NCI-H1048 (cell line): ENCODE measurements around the gene MEOX1.

Source experiments
- DNase-seq: peaks from one replicate; lab custom pipeline; 2025; lab: John Stamatoyannopoulos, UW

The MEOX1 gene

DNA sequence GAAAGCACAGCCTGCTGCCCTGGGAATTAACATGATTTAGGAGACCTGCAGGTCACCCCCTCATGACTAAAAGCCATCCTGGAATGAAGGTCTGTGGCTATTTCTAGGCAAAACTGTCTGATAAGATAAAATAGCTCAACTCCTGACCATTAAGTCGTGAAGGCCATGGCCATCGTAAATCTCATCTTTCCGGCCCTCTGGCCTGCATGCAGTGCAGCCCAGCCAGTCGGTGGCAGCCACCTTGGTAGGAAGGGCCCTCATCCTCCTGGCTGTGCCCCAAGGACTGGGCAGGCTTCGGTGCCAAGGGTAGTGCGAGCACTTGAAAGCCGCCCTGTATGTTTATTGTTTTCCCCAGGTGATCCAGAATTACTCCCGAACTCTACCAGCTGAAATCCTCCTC, 18.2 kb upstream of the MEOX1 start:
- DNase-seq: no peak

DNA sequence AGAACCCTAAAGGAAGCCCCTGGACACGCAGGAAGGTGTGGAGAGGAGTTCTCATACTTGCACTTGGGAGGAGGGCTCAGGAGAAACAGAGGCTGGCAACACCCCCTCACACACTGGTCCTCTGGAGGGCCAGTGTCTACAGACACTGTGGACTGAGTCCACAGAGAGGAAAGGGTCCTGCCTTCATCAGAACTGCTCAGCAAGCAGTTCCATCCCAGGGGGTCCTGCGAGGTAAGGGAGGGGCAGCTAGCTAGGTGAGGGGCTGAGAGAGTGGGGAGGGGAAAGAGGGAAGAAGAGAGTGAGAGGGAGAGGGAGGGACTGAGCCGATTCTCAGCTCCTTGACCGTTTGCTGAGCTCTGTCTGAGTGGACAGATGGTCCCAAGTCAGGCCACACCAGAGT, 17.7 kb upstream of the MEOX1 start:
- DNase-seq: no peak

DNA sequence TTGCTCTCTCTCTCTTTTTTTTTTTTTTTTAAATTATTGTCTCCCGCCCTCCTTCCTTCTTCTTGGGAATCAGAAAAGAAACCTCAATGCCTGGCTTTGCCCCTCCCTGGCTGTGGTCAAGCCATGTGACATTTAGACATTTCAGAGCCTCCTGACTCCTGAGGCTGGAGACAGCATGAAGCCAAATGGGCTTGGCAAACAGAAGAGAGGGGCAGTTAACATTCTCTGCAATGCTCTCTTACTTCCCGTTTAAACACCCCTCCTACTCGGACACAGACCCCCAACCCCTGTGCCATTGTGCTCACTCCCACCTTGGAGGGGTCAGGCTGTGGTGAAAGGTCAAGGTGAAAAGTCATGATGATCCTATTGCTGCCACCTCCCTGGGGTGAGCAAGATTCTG, 14.7 kb upstream of the MEOX1 start:
- no peak for DNase-seq

DNA sequence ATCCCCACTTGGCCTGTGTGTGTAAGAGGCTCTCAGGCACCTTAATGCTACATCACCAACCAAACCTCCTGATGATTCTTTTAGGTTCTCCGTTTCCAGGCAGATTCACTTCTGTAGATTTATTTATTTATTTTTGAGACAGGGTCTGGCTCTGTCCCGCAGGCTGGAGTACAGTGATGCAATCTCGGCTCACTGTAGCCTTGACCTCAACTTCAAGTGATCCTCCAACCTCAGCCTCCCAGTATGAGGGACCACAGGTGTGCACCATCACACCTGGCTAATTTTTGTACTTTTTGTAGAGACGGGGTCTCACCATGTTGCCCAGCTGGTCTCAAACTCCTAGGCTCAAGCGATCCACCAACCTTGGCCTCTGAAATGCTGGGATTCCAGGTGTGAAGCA, 12.7 kb upstream of the MEOX1 start:
- no peak for DNase-seq

DNA sequence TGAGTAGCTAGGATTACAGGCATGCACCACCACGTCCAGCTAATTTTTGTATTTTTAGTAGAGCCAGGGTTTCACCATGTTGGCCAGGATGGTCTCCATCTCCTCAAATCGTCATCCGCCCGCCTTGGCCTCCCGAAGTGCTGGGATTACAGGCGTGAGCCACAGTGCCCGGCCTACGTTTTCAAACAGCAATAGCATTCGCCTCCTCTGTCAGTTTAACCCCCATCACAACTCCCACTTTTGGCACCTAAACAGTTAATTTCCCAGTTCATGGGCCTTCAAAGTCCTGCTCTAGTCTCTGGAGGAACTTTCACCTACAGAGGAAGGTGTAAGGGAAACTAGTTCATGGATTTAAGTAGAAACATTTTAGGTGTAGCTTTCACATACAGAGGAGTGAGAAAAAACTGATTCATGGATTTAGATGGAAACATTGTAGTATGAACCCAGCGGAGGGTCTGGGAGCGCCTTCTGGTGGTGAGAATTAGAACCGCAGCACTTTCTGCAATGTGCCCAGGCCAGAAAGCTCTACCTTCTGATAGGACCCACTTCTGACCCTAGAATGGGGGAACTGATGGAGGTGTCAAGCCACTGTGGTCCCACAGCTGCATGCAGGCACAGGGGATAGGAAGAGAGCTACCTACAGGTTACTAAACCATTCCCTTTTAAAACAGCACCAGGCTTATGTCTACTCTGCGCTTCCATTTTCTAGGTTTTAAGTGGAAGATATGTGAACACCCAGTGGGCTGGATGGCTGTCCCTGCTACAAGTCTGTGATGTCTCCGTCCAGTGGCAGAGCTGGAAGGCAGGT, 12.0 kb upstream of the MEOX1 start:
- peak; percentile 43 for DNase-seq

DNA sequence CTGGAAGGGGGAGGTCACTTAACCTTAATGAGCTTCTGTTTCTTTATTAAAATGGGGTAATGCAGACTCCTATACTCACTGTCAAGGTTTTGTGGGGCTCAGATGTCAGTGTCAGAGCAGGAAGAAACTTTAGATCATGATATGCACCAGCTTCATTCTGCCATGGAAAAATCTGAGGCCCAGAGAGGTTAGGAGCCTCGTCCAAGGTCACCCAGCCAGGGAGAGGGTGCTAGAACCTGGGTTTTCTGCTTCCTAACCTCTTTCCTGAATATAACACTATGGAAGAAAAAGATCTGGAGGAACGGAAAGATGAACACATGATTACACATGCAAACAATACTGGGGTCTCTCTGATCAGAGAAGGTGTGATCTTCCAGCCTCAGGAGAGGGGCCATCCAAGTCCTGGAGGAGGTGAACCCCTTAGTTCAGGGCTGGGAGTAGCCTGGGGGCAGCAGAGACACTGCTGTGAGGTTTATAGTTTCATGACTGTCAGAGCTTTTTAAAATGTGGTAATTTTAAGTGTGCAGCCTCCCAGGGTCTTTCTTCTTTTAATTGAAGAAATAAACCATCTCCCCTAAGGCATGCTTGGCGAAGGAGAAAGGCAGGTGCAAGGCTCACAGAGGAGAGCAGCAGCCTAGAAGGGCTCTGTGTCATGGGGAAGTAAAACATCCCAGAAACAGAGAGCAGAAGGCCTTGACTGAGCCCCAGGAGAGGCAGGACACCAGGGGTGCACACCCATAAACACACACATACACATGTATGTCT, 10.2 kb upstream of the MEOX1 start:
- no peak for DNase-seq

DNA sequence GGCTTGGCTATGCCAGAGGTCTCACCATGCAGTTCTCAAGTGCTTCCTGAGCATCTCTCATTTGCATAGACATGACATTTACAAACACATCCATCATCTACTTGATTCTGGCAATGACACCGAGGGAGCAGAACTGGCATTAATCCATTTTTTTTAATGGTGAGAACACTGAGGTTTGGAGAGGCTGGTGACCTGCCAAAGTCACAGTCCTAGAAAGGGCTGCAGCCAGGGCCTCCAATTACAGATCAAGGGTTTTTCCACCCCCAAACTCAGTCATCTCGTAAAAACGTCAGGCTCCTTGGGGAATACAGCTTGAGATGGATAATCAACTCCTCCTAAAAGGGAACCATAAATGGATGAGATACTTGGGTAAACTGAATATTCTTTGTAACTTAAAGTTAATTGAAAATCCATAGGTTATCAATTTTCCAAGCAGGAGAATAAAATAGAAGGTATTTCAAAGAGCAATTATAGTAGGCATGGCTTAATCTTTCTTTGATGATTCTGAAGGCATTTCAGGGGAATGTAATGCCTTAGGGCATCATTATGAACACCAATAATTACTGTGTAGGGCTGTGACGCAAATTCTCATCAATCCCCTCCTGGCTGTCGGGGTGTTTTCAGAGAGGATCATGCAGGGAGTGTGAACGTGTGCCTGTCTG, 9.4 kb upstream of the MEOX1 start:
- DNase-seq: no peak

DNA sequence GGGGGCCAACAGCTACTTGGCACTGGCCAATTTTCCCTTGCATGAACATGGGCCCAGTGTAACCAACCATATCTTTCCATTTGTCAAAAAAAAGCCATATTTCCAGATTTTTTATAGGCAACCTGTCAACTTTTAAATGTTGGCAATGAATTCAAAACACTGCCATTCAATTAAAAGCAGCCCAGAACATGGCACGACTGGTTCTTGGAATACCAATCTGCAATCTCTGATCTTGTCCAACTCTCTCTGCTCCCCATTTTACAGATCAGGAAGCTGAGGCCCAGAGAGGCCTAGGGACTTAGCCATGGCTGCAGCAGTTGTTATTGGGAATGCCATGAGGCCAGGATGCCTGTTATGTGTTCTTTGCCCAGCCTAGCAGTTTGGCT, 8.9 kb upstream of the MEOX1 start:
- DNase-seq: no peak

DNA sequence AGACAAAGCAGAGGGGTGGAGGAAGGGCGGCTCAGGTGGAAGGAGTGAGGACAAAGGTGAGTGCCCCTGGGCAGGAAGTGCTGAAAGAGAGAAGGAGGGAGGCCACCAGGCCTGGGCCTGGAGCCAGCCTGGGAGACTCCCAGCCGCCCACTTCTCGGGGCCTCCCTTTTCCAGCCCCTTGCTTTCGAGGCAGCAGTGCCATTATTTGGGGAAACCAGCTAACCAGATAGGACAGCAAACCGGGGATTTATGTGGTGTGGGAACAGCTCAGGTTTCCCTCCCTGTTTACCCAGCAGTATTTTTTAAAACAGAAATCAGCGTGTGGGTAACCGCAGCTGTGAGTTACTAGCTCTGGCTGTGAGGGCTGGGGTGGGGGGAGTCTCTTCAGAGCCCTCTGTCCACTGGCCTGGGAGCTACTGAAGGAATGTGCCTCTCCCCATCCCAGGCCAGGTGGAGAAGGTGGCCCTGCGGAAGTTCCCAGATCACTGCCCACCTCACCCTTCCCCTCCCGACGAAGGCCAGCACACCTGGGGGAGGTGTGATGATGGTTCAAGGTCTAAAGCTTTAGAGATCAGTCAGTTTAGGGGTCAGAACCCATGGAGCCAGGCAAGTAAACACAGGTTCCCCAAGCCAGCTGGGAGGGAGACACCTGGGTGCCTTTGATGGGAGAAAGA, 8.4 kb upstream of the MEOX1 start:
- DNase-seq: no peak

DNA sequence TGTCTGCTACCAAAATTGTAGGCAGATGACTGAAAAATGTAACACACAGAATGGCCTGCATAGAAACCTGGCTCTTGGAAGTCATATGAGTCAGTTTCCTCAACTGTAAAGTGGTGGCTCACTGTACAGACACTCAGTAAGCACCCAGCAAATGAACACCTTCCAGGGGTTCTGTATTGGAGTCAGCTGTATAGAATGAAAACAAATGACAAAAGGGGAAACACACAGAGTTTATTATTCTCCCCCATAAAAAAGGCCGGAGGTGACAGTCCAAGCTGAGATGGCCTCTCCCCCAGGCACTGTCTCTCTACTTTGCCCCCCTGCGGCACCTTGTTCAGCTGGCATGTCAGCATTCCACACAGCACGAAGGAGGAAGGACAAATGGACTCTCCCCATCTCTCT, 6.2 kb upstream of the MEOX1 start:
- DNase-seq: no peak

DNA sequence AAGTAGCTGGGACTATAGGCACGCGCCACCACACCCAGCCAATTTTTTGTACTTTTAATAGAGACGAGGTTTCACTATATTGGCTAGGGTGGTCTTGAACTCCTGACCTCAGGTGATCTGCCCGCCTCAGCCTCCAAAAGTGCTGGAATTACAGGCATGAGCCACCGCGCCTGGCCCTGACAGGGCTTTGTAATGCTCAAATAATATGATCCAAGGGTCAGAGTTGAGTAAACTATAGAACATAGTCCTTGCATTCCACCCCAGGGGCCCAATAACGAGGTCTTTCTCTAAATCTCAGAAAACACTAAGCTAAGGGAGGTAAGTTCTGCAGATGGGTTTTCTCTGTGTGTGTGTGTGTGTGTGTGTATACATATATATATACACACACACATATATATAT, 5.8 kb upstream of the MEOX1 start:
- no peak for DNase-seq

DNA sequence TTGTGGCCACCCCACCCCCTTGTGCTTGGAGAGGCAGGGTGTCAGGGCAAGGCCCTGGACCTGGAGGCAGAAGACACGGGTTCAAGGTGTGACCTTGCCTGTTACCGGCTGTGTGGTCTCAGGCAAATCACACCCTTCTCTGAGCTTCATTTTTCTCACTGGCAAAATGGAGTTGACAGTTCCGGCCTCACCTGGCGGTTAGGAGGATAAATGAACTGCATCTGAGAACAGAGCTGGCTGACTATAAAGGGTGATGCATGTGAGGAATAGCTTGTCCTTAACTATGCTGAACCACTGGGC, 4.2 kb upstream of the MEOX1 start:
- no peak for DNase-seq

DNA sequence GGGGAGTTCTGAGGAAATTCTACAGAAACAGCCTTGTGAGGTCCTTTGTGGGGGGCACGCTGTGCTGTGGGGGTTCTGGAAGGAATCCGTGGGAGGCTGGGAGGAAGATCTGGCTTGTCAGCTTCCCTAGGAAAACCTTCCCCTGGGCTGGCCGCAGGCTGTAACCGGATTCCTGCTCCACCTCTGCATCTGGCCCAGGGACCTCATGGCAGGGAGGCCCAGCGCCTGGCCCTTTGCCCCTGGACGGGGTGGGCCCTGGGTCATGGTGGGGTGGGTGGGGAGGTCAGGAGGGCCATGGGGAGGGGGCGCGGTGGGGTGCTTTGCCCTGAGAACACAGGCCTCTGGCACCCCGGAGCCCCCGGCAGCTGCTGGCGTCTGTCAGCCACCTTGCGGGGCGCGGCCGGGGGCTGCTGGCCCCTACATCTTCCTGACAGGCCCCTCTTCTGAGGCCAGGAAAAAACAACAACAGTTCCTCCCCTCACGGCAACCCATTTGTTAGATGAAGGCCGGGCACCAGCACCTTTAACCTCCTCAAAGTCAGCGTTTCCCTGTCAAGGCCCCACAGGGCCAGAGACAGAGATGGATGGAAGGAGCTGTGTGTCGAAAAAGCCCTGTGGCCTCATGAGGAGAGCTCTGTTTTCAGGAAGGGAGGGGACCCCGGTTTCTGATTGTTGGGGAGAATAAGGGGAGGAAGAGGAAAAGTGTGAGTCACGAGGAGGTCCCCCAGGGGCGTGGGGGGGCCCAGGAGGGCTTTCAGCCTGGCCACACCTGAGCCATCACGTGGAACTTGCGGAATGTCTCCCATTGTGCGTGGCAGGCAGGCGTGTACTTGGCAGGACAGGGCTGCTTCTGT, 3.6 kb upstream of the MEOX1 start:
- DNase-seq: no peak

DNA sequence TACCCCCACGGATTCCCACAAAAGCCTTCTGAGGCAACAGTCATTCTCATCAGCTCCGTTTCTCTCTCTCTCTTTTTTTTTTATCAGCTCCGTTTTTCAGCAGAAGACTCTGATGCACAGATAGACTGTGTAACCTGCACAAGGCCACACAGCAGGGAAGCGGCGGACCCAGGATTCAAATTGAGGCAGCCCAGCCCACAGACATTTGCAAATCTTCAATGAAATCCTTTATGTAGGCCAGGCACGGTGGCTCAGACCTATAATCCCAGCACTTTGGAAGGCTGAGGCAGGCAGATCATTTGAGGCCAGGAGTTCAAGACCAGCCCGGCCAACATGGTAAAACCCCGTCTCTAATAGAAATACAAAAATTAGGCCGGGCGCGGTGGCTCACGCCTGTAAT, 2.4 kb upstream of the MEOX1 start:
- no peak for DNase-seq

DNA sequence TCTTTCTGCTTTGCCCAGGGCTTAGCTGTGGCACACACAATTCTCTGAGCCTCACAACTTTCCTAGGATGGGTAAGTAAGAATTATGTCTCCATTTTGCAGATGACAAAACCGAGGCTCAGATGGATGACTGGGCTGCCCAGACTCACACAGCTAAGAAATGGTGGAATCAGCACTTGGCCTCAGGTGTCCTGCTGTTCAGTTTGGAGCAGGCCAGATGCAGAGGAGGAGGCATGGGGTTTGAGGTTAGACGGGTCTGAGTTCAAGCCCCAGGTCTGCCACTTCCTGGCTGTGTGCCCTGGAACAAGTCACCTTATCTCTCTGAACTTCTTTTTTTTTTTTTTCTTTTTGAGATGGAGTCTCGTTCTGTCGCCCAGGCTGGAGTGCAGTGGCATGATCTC, 1.7 kb upstream of the MEOX1 start:
- no peak for DNase-seq

DNA sequence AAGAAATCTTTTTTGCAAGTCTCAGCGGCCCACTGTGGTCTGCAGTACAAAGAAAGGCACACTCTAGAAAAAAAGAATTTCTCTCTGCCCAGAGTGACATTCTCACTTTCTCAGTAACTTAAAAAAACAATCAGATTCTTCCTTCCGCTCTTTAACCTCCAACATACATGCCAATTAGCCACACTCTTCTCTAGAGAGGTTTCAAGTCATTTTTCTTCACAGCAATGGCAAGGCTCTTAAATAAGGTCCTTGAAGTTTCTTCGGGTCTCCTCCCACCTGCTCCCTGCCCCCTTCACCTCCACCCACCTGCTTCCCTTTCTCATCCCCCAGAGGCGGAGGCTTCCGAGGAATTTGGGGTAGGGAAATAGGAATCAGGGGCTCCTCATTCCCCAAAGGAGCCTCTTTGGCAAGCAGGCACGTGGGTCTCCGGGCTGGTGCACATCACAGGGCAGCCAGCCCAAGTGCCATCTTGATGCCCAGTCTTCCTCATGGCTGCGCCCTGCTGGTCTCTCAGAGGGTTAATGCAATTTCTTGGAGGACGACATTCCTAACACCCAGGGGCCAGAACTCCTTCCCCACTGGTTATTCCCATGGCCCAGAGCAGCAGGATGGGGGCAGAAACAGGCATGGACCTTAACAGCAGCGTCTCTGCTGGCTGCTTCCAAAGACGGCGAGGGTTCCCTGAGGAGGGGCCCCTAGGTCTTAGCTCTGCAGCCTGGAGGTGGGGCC, 855 bp upstream of the MEOX1 start:
- DNase-seq: no peak

DNA sequence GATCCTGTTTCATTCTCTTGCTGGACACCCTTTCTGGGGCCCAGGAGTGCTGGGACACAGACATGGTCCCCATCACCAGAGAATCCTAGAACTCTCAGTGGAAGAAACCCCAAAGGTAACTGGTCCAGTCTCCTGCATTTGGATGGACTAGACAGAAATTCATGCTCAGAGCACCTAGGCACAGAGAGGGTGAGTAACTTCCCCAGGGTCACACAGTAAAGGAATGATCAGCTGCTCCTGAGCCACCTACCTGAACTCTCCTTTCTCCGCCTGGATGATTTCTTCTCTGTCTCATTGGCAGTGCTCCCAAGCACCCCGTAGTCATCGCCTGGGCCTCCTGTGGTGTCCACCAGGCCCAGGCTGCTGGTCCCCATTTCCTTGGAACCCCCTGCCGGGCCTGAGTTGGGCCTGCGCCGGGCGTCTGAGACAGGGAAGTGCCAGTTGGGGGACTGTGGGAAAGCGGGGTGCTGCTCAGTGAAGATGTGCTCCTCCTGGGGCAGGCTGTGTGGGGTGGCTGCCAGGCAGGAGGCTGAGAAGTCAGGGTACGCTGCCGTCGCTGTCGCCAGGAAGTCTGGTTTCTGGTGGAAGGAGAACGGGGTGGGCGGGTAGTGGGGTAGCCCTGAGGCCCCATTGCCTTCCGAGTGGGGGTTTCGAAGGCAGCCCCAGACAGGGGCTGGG, 767 bp downstream of the MEOX1 start:
- no peak for DNase-seq

DNA sequence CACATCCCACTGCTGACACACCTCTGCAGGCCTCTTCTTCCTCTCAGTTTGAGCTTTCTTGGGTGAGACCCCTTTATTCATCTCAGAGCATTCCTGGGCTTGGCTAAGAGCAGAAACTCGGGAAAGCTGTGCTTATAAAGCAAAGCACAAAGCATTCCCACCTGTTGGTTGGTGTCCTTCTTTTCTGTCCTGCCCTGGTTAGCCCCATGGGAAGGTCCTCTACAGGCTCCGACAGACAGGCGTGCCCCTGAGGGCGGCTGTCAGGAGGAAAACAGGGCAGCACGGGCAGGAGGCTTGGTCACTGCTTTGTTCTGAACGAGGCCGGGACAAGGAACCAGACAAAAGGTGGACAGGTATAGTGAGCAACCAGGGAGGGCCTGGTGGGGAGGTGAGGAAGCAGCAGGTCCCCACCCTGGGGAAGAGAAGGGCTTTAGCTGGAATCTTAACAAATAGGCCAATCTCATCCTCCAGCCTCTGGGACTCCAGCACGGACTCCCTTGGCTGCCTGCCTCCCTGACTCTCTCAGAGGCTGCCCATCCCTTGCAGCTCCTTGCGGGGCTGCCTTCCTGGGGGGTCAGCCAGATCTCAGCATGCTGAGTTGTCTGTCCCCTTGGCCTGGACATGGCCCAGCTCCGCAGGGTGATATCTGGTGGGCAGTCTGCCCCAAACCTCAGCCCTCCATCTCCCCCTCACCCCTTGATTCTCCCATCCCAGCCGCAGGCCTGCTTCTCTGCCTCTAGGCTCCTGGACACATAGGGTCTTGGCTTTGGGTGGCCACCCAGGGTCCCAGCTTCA, 1.7 kb downstream of the MEOX1 start:
- DNase-seq: no peak

DNA sequence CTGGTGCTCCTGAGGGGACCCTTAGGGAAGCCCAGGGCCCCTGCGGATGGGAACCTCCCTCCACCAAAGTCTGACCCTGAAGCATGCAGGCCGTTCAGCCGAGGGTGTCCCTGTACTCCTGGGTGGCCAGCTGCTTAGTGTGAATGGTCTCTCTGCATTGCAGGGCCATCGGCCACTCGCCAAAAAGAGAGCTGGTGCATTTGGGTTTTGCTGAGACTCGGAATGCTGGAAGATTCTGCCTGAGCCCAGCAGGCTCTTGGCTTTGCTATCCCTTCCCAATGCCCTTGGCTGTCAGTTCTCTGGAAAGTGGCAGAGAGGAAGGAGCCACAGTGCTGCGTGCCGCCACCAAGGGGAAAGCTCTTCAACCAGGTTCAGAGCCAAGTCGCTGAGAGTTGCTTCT, 2.8 kb downstream of the MEOX1 start:
- DNase-seq: no peak
